T-helper 22 cell (primary cell): Measurements from ENCODE around the gene RIPOR3.
"Not testable (repeated sequence)": the region's sequence is repeated elsewhere in the genome, so short reads cannot be mapped to it uniquely, and the experiment has no call there.

Source experiments
- DNase-seq: peaks from one replicate; pipeline ENCODE4 v3.0.0-alpha.2; 2020; ENCODE audit warnings: low read depth

RIPOR3 gene

DNA sequence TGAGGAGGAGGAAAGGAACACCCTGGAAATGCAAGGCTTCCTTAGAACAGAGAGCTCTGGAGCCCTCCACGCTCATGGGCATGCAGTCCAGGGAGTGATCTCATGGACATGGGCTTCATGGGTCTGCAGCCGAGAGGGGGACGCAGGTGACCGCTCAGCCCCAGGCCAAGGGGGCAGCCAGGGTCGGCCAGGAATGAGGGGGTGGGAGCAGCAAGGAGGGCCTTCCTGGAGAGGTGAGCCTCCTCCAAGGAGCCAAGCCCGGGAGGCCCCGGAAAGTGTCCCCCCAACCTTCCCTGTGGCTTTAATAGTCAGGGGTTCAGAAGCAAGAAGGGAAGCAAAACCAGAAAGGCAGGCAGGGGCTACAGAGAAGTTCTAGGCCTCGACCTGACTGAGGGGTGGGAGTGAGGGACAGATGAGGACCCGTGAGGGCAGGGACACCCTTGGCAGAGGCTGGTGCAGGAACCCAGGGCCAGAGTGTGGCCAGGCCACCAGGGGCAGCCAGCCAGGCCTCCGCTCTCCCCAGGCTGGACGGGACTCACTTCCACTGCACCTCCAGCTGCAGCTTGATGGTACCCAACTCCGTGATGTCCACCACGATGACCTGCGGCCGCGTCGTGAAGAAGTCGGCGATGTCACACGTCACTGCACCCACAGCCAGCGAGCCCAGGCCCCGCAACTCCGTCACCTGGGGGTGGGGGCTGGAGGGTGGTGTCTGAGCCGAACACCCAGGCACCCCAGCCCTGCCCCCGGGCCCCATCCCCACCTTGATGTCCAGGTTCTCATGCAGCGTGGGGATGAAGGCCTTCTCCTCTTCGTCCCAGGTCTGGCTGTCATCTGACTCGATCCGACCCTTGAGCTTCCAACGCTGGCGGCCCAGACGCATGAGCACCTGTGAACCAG, 83.2 kb downstream of the RIPOR3 start:
- no peak for DNase-seq

DNA sequence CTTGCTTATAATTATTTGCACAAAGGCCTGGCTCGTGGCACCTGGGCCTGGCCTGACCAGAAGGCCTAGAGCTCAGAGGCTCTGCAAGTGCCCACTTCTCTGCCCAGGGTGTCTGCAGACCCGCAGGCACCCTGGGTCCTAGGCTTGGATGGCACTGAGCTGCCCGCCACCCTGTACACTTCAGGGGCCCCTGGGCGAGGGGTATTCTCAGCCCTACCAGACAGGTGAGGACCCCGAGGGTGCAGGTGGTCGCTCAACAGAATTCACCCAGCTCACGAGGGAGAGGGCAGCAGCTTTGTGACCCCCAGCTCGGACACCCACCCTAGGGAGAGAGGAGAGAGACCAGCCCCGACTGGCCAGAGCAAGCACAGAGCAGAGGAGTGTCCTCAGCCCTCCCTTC, 83.9 kb downstream of the RIPOR3 start:
- DNase-seq: no peak

DNA sequence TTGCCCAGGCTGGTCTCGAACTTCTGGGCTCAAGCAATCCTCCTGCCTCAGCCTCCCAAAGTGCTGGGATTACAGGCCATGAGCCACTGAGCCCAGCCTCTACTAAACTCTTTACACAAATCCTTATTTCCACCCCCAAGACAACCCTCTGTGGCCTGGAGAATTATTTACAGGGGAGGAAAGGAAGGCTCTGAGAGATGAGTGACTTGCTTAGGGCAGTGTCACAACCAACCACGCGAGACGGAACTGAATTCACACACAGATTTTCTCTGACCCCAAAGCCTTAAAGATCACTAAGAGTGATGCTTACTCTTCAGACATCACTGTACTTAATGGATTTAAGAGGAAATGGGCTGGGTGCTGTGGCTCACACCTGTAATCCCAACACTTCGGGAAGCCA, 86.2 kb downstream of the RIPOR3 start:
- no peak for DNase-seq

DNA sequence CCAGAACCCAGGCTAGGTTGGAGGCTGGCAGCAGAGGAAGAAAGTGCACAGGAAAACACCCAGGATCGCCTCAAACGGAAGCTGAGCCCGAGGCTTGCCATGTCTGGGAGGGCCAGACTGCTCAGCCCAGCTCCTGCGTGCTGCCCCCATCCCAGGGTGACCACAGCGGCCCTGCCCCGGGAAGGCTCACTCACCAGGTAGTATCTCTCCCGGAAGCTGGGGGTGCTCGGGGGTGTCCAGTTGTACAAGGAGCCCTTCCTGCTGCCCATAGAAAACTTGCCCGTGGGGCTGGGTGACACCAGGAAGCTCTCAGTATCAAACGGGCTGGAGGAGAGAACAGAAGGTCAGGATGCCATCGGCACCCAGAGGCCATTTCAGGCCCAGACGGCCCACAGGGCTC, 86.9 kb downstream of the RIPOR3 start:
- no peak for DNase-seq

DNA sequence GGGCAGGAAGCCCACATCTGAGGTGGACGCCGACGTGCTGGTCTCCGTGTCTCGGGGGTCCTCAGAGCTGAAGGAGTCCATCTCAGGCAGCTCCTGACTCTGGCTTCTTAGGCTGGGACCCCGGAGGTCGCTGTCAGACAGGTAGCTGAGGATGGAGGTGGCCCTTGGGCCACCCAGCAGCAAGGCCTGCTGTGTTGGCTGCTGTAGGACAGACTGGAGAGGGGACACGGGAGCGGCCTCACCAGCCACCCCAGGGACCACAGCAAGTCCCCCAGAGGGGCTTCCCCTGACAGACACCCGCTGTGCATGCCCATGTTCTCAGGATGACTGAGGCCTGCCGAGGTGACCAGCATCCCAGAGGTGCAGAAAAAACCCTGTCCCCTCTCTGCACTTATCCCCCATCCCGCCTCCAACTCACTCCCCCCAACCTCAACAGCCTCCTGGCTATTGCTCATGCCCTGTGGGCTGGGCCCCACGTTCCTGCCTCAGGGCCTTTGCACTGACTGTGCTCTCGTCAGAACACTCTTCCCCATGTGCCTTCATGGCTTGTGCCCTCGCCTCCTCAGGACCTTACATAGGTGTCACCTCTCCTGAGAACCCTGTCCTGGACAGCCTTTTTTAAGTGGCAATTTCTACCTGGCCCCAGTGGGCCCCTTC, 88.8 kb downstream of the RIPOR3 start:
- DNase-seq: no peak

DNA sequence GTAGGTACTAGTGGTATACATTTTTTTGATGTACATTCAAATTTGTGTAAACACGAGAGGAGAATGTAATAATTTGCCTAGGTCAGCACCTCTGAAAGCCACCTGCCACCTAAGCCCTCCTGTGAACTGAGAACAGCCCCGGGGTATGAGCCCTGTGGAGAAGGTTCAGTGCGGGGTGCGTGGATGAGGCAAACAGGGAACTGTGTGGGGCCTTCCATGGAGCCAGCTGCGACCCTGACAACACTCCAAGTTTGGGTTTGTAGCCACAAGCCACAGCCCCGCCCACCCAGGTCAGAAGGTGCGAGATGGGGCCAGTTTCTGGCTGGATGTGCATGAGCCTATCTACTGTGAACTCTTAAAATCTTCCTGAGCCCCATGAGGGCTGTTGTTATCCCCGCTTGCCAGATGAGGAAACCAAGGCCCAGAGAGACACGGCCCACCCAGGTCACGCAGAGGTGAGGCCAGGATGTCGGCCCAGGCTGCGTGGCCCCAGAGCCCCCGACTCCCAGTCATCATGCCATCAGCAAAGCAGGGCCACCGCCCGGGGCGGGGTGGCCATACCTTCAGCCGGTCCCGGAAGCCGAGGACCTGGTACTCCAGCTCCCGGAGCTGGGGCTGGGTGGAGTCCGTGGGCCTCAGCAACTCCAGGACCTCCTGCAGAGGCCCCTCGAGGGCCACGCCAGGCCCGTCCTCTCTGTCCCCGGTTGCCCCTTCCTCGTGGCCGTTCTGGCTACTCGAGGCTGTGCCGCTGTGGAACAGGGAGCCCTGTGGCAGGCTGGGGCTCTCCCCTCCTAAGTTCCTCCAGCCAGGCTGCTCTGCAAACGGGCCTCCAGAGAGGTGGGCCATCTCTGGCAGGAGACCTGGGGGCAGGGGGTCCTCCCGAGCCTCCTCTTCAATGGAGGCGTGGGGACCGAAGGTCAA, 89.6 kb downstream of the RIPOR3 start:
- DNase-seq: no peak

DNA sequence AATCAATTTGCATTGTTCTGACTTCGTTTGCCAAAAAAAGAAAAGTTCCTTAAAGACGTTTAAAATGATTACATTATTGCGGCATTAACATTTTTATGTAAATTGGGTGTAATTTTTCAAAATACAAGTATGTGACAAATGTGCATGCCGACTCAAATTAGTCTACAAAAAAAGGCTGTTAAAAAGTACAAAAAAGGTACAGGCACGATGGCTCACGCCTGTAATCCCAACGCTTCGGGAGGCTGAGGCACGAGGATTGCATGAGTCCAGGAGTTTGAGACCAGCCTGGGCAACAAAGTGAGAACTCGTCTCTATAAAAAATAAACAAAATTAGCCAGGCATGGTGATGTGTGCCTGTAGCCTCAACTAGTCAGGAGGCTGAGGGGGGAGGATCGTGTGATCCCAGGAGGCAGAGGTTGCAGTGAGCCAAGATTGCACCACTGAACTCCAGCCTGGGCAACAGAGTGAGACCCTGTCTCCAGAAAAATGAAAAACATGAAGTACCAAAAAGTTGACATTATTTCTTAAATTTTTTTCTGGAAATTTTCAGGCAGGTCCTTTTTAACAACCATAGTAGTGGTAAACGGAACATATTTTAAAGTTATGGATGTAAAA, 91.0 kb downstream of the RIPOR3 start:
- no peak for DNase-seq

DNA sequence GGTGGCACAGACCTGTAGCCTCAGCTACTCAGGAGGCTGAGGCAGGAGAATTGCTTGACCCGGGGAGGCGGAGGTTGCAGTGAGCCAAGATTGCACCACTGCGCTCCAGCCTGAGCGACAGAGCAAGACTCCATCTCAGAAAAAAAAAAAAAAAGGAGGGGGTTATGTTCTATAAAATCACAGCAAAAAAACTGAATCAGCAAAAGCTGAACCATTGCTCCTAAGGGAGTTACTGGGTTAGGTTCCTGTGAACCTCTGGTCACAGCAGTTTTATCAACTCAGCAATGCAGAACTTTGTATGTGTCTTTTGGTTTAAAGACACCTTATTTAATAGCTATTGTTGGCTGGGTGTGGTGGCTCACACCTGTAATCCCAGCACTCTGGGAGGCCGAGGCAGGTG, 92.6 kb downstream of the RIPOR3 start:
- not testable (repeated sequence) for DNase-seq

DNA sequence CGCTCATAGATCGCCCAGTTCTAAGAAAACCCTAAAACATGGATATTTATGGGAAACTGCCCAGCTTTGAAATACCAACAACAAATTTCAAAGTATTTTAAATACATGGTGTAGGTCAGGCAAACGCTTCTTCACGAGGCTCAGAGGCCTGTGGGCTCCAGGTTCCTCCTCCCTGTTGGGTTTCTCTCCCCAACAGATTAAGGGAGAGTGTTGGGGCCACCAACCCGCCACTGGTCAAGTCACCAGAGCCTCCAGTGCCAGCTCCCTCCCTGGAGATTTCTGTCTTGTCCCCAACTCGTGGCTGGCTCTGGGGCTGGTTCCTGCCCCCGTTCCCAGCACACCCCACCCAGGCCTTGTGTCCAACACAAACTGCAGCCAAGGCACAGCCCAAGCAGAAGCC, 93.3 kb downstream of the RIPOR3 start:
- DNase-seq: no peak

DNA sequence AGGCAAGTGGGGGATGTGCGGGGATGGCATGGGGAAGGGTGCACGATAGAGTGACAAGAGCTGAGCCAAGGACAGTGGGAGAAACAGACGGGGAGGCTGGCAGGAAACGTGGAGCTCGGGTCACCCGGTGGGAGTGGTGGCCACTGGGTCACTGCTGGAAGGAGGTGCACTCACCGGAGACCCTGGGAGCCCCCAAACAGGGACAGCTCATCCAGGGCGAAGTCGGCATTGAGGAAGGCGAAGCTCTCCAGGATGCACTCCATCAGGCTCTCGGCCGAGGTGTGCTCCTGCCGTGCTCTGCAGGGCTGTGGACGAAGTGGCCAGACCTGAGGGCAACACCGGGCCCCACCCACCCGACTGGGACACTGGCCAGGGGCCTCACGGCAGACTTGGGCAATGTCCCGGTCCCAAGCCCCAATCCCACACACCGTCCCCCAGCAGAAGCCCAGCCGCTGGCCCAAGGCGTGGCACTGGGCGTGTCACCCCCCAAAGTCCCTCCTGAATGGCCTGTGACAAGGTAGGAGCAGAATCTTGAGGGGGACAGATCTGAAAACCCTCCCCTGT, 93.9 kb downstream of the RIPOR3 start:
- DNase-seq: no peak

DNA sequence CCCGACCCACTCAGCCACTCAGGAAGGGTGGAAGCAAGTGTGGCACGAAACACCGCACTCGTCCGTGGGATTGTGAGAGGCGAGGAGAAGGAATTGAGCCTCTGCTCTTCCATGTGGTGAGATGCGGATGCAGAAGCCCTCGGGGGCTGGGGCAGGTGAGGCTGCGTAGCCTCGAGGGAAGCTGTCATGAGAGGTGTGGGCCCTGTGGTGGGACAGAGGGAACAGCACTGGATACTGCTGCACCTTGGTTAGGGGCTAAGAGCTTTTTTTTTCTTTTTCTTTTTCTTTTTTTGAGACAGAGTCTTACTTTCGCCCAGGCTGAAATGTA, 94.7 kb downstream of the RIPOR3 start:
- no peak for DNase-seq

DNA sequence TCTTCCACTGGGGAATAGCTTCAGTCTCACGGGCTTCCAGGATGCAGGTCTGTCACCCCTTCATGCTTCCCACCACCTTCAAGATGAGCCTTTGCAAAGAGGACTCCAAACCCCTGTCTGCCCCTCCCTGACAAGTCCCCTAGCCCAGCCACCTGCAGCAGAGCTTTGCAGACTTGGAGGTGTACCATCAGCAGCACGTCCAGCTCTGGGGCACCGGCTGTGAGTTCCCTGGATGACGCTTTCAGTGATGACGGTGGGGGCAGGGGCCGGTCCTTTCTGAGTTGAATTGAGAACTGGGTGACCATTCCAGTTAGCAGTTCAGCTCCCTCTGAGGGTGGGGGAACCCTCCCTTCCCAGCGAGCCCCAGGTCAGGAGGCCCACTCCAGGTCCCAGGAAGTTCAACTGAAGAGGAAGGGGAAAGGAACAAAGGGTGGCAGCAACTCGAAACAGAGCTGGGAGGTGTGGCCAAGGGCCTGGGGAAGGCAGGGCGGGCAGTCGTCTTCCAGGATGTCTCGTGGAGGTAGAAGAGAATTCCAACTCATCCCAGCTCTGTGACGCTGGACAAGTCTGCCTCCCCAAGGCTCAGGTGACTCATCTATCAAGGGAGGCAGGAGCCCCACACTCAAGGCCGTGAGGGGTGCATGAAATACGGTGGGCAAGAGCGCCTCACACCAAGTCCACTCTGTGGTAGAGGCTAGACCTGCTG, 95.2 kb downstream of the RIPOR3 start:
- DNase-seq: no peak

DNA sequence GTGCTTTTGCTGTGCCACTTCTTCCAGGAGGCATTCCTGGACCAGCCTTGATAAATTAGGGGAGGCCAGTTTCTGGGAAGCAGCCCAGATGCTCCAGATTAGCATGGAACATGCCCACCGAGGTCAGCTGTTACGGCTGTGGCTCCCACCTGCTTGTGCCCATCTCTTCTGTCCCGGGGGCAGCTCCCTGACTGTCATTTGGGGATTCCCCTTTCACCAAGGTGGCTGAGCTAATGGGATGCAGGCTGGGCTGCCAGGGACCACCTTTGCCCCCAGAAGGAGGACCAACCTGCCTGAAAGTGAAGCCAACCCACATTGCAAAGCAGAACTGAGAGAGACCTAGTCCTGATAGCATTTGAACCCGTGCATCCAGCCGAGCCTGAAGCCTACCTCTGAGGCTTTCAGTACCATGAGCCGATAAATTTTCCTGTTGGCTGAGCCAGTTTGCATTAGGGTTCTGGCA, 95.9 kb downstream of the RIPOR3 start:
- no peak for DNase-seq

DNA sequence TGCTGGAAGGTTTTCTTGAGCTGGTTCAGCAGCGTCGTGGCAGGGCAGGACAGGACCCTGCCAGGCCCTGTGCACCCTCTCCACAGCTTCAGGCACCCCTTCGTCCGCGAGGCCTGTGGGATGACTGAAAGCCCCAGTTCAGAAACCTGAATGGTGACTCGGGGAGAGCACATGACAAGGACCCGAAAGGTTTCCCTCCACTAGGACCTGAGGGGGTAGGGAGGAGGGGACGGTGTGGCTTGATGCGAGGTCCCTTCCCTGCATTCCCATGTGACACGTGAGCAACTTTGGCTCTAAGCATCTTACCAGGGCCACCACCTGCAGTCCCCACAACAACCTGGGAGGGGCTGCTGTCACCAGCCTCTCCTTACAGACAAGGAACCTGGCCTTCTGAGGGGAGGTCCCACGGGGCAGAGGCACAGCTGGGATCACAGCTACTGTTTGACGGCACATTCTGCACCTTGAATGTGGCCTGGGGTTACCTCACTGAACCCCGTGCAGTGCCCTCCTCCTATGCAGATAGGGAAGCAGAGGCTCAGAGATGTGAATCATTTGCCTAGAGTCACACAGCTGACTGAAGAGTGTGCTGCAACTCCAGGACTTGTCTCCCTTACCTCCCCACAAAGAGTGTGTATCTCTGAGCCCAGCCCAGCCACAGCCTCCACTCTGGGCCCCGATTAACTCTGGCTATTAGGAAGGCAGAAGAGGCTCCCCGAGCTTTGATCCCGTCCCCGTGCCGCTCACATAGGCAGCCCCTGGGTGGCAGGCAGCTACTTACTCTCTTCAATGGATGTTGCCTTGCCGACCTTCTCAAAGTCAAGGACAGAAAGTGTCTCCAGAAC, 96.5 kb downstream of the RIPOR3 start:
- DNase-seq: no peak

DNA sequence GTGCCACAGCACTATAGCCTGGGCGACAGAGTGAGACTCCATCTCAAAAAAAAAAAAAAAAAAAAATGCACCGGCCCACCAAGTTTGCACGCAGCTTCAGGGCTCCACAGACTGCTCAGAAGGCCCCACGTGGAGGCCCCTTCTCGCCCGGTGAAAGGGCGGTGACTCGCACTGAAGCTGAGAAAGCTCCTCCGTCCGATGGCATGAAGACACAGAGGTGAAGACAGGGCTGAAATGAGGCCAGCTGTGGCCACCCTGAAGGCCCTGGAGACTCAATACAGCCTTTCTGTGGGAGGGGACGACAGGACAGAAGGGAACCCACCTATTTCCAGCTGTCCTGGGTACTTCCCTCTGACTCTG, 97.1 kb downstream of the RIPOR3 start:
- DNase-seq: no peak

DNA sequence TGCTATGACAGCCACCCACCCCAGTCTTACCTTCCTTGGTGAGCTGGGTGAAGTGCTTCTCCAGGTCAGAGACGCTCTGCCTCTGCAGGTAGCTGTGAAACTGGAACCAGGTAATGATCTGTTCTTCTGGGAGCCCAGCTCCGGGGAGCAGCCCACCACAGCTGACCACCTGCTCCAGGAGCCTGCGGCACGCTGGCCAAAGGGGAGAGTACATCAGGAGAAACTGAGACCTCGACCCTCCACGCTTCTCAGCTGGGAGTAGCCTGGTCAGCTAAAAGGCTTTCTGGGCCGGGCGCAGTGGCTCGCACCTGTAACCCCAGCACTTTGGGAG, 98.4 kb downstream of the RIPOR3 start:
- no peak for DNase-seq

DNA sequence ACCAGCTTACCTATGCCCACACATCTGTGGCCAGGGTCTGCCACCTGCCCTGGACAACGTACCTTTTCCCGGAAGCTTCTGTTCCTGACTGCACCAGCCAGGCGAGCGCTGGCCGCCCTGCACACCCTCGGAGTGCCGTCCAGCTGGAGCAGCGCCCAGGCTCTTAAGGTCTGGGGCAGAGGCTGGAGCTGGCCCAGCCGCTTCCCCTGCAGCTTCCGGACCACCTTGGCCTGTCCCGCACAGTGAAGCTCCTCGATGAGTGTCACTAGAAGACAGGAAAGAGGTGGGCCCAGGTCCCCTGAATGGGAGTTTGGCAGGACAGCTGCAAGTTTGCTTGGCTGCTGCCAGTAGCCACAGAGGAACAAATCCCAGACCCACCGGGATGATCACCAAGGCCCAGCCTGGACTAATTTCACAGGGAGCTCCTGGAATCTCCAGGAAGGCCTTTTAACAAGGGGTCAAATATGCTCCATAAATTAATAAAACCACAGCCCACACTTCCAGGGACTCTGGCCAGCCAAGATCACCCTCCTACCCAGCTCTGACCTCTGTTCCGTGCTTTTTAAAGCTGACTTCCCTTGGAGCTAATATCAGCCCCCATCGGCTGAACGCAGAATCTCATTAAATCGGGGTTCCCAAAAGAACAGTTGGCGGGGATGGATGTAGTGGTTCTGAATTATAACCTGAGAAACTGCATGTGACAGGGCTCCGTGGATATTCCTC, 98.9 kb downstream of the RIPOR3 start:
- no peak for DNase-seq

DNA sequence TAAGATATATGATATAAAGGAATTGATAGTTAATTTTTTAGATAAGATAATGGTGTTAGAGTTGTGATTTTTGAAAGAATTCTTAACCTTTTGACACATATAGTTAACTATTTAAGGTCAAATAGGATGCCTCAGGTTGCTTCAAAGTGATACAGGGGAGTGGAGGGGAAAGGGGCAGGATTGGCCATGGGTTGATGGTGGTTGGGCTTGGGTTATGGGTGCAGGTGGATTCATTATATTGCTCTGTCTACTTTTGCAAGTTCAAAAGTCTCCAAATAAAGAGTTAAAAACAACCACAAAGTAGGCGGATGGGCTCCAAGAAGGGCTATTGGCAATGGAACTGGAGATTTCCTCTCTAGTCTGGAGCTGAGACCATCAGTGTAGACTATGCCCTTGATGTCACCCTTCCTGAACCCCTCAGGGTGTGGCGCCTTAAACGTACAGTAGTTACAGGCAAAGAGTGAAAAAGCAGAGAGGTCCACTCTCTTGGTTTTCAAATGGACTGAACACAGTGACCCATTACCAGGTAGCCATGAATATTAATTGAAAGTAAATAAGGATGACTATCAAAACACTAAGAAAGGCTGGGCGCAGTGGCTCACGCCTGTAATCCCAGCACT, 100.0 kb downstream of the RIPOR3 start:
- no peak for DNase-seq

DNA sequence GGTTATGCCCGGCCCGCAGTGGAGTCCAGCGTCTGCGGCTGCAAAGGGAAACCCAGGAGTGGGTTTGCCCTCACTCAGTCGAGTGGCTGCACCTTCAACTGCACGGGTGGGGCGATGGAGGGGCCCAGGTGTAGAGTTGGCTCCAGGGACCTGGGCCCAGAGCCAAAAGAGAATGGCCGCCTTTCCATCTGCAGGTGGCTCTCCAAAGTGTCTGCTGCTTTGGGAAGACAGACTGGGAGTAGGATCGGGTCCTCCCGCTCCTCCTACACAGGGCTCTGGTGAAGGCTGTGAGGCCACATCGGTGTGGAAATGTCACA, 101.0 kb downstream of the RIPOR3 start:
- DNase-seq: no peak
